Stomach smooth muscle (tissue), 2 donors: ENCODE data around the gene PRPF4.
"Not testable (repeated sequence)": the region's sequence is repeated elsewhere in the genome, so short reads cannot be mapped to it uniquely, and the experiment has no call there.

Source experiments
- H3K27ac ChIP-seq: one replicate; pipeline ENCODE4 v1.7.0; 2013; ENCODE audit warnings: mild to moderate bottlenecking, low read length, inconsistent platforms
- H3K27me3 ChIP-seq, 2 donors: one replicate each; pipeline ENCODE4 v1.7.0; 2013; ENCODE audit warnings: low read length in 2 of 2; ENCODE audit not compliant: insufficient read depth in 2 of 2, control insufficient read depth in 1 of 2
- H3K36me3 ChIP-seq, 2 donors: one replicate each; pipeline ENCODE4 v1.7.0; 2013; ENCODE audit warnings: low read length in 2 of 2; ENCODE audit not compliant: control insufficient read depth in 2 of 2, insufficient read depth in 2 of 2
- H3K4me1 ChIP-seq: one replicate; pipeline ENCODE4 v1.7.0; 2013; ENCODE audit warnings: low read length; ENCODE audit not compliant: control insufficient read depth, insufficient read depth
- H3K4me3 ChIP-seq, 2 donors: one replicate each; pipeline ENCODE4 v1.7.0; 2013; ENCODE audit warnings: low read length in 2 of 2
- H3K9ac ChIP-seq, 2 donors: one replicate each; pipeline ENCODE4 v1.7.0; 2013; ENCODE audit warnings: low read length in 2 of 2, mild to moderate bottlenecking in 1 of 2
- H3K9me3 ChIP-seq, 2 donors: one replicate each; pipeline ENCODE4 v1.7.0; 2013; ENCODE audit warnings: low read length in 2 of 2; ENCODE audit not compliant: control insufficient read depth in 2 of 2
- donor health status: healthy.
- donor health status: Pancreatic carcinoma.

The PRPF4 gene

GRCh38 chr9:113275157-113276131 lies at the start of gene PRPF4, which contains the start of gene CDC26:
Gene PRPF4, plus strand, starts transcription at chr9:113275658. Its CDS starts 86 bp downstream, at chr9:113275744.
Gene CDC26, minus strand, starts transcription at chr9:113275572. Its CDS starts 3,065 bp downstream, at chr9:113272507.
- Histone ChIP-seq H3K4me1 (peaks cover 10% of the 10 kb centered on the region), H3K4me3 (peak within 1 kb of the TSS; percentile 85 to 100), H3K27ac (peak within 1 kb of the TSS; percentile 97), H3K9ac (peak within 1 kb of the TSS; percentile 94 to 100), H3K27me3 (no peaks in the 10 kb centered on the region), H3K9me3 (no peaks in the 10 kb centered on the region), H3K36me3 (peaks cover 29 to 34% of the 10 kb centered on the region in 2 donors)

- Histone ChIP-seq H3K27me3 (no peaks in the 10 kb centered on the region), H3K9me3 (no peaks in the 10 kb centered on the region), H3K36me3 (no peaks in the 10 kb centered on the region), H3K9ac (no peak overlapping the region), H3K4me1 (peaks cover 3% of the 10 kb centered on the region), H3K27ac (no peak overlapping the region), H3K4me3 (no peak overlapping the region)
Measured at GRCh38 chr9:113227436-113227835, 48.0 kb upstream of the PRPF4 start.

- Histone ChIP-seq H3K9ac (no peak overlapping the region), H3K9me3 (no peaks in the 10 kb centered on the region), H3K4me1 (no peaks in the 10 kb centered on the region), H3K36me3 (no peaks in the 10 kb centered on the region), H3K27ac (no peak overlapping the region), H3K4me3 (no peak overlapping the region), H3K27me3 (no peaks in the 10 kb centered on the region)
Measured at GRCh38 chr9:113228130-113228665, 47.3 kb upstream of the PRPF4 start.

- no peaks in the 10 kb centered on the region for H3K27me3 ChIP-seq
- no peaks in the 10 kb centered on the region for H3K4me1 ChIP-seq
- no peaks in the 10 kb centered on the region for H3K9me3 ChIP-seq
- no peak overlapping the region for H3K9ac ChIP-seq
- no peak overlapping the region for H3K27ac ChIP-seq
- H3K36me3 ChIP-seq: no peaks in the 10 kb centered on the region
- H3K4me3 ChIP-seq: no peak overlapping the region
Measured at GRCh38 chr9:113231701-113232100, 43.8 kb upstream of the PRPF4 start.

- not testable (repeated sequence) for H3K27ac ChIP-seq, H3K9me3 ChIP-seq, H3K4me3 ChIP-seq, H3K4me1 ChIP-seq, H3K36me3 ChIP-seq, H3K9ac ChIP-seq, H3K27me3 ChIP-seq
Measured at GRCh38 chr9:113235701-113236255, 39.7 kb upstream of the PRPF4 start.

- Histone ChIP-seq H3K27ac (no peak overlapping the region), H3K9ac (no peak overlapping the region), H3K36me3 (no peaks in the 10 kb centered on the region)
Measured at GRCh38 chr9:113237026-113237425, 38.4 kb upstream of the PRPF4 start.

GRCh38 chr9:113238202-113238858 lies 37.1 kb upstream of the PRPF4 start:
- no peaks in the 10 kb centered on the region for H3K36me3 ChIP-seq
- no peaks in the 10 kb centered on the region for H3K9me3 ChIP-seq
- H3K4me3 ChIP-seq: no peak overlapping the region
- H3K9ac ChIP-seq: no peak overlapping the region
- no peak overlapping the region for H3K27ac ChIP-seq
- H3K27me3 ChIP-seq: no peaks in the 10 kb centered on the region
- no peaks in the 10 kb centered on the region for H3K4me1 ChIP-seq

More at GRCh38 chr9:113237026-113237425, 38.4 kb upstream of the PRPF4 start:
- H3K4me1 ChIP-seq: no peaks in the 10 kb centered on the region
- H3K27me3 ChIP-seq: no peaks in the 10 kb centered on the region
- no peak overlapping the region for H3K4me3 ChIP-seq
- H3K9me3 ChIP-seq: no peaks in the 10 kb centered on the region

GRCh38 chr9:113238859-113239232 lies 36.6 kb upstream of the PRPF4 start:
- no peak overlapping the region for H3K4me3 ChIP-seq
- H3K4me1 ChIP-seq: no peaks in the 10 kb centered on the region
- no peak overlapping the region for H3K27ac ChIP-seq
- H3K9me3 ChIP-seq: no peaks in the 10 kb centered on the region
- H3K9ac ChIP-seq: no peak overlapping the region
- H3K36me3 ChIP-seq: no peaks in the 10 kb centered on the region
- H3K27me3 ChIP-seq: no peaks in the 10 kb centered on the region

GRCh38 chr9:113241161-113241560 lies 34.3 kb upstream of the PRPF4 start:
- Histone ChIP-seq H3K27ac (no peak overlapping the region), H3K4me1 (no peaks in the 10 kb centered on the region), H3K27me3 (no peaks in the 10 kb centered on the region), H3K9me3 (no peaks in the 10 kb centered on the region), H3K9ac (no peak overlapping the region), H3K4me3 (no peak overlapping the region), H3K36me3 (no peaks in the 10 kb centered on the region)

GRCh38 chr9:113244556-113244955 lies 30.9 kb upstream of the PRPF4 start:
- Histone ChIP-seq H3K27me3 (no peaks in the 10 kb centered on the region), H3K27ac (no peak overlapping the region), H3K4me3 (no peak overlapping the region), H3K4me1 (no peaks in the 10 kb centered on the region), H3K9ac (no peak overlapping the region), H3K36me3 (no peaks in the 10 kb centered on the region), H3K9me3 (no peaks in the 10 kb centered on the region)
